HG03095 (cell line): ENCODE data around the gene ATP6V0D1.
A peak's percentile ranks its signal among the peaks of the same experiment; 100 is the strongest.
"Not testable (repeated sequence)": the region's sequence is repeated elsewhere in the genome, so short reads cannot be mapped to it uniquely, and the experiment has no call there.

Experiments
- ATAC-seq: cut with Tn5 transposase; IDR thresholded peaks from one replicate; pipeline ENCODE4 v1.9.1; 2021; ENCODE audit warnings: moderate library complexity; ENCODE audit not compliant: unreplicated experiment

ATP6V0D1 gene

DNA sequence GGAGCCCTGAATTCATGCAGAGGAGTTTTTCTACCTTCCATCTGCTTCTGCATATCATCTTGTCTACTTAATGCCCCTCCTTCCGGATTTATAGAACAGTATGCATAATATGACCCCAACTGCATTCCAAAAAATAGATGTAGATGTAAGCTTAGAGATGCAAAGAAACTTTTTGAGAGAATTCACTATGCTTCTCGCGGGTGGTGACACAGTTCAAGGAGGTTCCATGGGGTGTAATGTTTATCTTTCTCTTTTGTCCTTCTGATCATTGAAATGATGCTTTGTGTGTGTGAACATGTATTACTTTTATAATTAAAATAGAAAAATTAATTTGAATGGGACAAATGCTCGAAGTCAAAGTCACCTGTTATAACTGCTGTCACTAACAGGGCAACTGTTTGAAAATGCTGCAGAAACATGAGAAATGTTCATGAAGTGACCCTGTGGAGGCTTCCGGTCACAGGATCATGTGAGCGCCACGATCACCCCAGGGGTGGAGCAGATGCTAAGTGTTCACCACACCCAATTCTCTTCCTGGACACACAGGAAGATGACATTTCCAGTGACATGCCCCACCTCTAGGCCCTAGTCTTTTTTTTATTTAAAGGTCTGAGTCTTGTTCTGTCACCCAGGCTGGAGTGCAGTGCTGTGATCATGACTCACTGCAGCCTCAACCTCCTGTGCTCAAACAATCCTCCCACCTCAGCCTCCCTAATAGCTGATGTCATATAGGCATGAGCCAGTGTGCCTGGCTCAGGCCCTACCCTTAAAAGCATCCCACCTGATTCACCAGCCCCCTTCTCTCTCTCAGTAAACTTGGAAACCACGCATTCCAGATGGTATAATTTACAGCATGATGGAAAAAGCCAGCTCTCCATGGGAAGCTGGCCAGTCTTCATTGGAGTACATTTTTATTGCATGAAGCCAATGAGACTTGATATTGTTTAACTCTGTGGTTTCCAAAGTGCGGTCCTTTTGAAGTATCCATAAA is 23.4 kb upstream of the ATP6V0D1 start:
- peak; percentile 60 for ATAC-seq

DNA sequence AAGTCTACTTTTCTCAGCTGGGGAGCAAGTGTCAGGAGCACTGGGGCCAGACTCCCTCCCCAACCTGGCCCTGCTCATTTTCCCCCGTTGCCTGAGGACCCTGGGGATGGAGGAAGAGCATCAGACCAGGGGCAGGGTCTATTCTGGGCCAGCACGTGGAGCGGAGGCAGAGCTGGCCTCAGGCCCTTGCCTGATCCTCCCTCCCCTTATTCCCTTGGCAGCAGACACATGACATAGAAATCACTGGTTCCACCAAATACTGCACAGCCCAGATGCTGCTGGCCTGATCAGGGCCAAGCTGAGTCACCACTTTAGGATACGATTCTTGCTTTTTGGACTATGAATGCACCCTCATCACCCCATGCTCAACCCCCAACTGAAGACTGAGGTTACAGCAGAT is 18.1 kb upstream of the ATP6V0D1 start:
- no peak for ATAC-seq

DNA sequence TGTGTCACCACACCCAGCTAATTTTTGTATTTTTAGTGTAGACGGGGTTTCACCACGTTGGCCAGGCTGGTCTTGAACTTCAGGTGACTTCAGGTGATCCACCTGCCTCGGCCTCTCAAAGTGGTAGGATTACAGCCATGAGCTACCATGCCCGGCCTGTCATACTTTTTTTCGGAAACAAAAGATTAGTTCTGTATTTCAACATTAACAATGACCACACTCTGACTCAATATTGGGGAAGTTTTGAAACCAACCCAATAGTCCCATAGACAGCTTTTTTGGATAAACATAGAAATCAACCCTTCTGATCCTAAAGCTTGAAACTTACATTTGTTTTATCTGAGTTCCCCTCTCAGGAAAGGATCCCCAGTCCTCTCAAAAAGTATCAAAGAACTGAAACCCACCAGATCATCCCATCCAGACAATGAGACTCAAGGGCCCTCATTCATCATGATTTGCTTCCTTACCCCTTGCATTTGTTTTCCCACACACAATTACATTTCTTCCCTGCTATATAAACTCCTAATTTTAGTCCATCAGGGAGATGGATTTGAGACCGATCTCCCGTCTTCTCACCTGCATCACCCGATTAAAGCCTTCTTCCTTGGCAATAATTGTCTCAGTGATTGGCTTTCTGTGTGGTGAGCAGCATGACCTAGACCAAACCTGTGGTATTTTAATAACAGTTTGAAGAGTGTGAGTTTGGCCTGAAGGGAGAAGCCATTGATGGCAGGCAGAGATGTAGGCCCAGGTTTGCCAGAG is 9.6 kb upstream of the ATP6V0D1 start:
- ATAC-seq: no peak

DNA sequence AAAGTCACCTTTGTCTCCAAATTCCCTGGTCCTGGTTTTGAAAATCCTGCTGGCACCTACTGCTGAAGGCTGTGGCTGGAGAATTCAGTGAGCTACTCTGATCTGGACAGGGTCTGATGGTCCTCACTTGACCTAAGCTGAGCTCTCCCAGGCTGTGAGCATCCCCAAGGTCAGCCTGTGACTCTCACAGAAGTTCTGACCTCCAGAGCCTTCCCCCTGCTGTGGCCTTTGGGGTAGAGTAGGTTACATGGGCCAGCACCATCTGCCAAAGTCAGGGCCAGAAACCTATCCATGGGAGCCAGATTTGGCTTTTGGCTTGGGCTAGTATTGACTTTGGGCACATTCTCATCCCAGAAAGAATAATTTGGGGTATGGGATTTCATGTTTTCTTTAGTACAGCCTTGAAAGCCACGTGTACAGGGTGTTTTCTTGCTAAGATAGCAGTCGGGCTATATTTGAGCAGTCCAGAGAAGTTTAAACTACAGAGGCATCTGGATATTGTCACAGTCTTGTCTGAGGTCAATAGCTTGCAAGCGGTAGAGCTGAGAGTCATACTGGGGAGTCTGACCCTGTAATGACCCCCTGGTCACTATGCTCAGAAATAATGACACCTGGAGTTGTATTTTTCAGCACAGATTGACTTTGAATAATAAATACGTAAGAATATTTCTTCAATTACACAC is 8.6 kb upstream of the ATP6V0D1 start:
- ATAC-seq: no peak

DNA sequence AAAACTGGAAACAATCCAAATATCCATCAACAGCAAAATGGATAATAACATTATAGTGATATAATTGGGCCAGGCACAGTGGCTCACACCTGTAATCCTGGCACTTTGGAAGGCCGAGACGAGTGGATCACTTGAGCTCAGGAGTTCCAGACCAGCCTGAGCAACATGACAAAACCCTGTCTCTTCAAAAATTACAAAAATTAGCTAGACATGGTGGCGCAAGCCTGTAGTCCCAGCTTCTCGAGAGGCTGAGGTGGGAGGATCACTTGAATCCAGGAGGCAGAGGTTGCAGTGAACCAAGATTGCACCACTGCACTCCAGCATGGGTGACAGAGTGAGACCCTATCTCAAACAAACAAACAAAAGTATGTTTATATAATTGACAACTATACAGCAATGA is 6.6 kb upstream of the ATP6V0D1 start:
- not testable (repeated sequence) for ATAC-seq

DNA sequence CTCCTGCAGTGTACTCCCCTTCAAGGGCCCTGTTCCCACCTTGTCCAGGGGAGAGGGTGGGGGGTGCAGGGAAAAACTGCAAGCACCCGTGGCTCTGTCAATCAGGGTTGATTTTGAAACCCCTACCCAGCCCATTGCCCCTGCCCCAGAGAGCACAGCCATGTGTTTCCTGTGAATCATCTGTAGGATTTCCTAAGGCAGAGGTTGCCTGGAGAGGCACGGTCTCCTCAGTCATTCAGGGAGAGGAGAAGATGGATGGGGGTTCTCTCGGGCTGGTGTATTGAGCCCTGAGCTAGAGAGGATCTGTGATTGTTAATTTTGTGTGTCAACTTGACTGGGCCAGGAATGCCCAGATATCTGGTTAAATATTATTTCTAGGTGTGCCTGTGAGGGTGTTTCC is 5.8 kb upstream of the ATP6V0D1 start:
- ATAC-seq: no peak

DNA sequence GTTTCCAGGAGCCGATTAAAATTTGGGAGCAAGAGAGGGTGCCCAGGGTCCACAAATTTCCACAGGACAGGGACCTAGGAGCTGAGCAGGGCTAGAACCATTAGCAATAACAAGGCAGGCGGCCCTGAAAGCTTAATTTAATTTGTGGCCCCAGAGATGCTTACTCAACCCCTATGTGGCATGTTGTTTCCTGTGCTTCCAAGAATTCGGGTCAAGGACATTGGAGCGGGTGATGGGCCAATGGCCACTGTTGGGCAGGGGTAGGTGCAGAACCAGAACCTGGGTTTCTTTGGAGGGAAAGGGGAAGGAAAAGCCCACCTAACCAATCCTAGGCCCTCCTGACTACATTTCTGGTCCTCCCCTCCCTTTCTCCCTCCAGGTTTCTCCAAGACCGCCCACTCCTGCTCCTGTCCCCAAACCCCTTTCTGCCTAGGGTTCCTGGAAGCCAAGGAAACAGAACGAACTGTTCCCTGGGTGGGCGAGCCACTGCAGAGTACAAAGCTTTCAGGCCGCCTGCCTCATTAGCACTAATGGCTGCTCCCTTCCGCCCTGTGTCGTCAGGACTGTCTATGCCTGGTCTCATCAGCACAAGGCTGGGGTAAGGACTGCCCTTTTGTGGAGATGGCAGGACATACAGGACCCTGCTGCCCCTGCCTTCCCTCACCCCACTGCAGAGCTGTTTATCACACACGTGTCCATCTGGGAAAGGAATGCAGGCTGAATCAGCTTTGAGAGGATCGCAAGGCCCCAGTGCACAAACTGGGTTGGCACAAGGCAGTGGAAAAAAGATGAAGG is 3.0 kb upstream of the ATP6V0D1 start:
- ATAC-seq: no peak

DNA sequence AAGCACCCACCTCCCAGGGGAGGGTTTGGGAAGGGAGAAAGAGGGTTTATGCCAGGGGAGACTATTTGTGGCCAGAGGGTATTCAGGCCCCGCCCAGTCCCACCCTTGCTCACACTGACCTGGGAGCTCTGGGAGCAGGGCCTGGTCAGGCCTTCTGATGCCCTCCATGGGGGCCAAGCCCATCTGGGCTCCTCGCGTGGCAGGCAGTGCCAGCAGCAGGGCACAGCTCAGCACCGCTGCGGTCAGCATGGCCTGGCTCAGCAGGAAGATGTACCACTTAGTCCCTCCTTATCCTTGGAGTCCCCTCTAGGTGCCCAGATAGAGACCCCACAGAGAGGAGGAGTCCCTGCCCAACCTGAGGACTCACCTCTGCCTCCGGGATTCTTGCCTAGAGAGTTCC is 2.2 kb upstream of the ATP6V0D1 start, which contains the start of gene AGRP:
TSS of gene AGRP (minus strand) at position 398 of the 400 bp plus-strand sequence. CDS start at position 249, 149 bp downstream.
- ATAC-seq: no peak

DNA sequence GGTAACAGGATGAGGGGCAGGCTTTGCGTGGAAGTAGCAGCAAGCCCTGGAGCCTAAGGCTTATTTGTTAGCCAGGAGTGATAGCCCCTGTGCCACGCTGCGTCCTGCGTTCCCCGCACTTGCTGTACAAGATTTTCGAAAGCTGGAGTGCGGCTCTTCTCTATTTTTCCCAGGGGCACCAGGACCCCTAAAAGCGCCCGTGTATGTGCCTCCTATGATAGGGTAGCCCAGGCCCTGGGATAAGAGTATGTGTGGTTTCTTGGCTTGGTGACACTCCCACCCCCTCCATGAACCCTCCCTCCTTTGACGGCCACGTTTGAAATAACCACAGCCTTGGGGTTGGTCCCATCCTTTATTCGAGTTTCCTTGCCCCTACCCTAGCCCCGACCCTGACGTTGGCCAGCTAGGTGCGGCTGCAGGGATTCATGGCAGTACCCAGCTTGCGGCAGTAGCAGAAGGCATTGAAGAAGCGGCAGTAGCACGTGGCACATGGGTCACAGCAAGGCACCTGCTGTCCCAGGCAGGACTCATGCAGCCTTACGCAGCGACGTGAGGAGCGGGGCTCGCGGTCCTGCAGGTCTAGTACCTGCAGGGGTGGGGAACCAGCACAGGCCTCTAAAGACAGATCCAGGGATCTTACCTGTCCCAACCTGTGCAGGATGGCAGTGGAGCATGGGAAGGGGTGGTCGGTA is 1.4 kb upstream of the ATP6V0D1 start:
- ATAC-seq: no peak

DNA sequence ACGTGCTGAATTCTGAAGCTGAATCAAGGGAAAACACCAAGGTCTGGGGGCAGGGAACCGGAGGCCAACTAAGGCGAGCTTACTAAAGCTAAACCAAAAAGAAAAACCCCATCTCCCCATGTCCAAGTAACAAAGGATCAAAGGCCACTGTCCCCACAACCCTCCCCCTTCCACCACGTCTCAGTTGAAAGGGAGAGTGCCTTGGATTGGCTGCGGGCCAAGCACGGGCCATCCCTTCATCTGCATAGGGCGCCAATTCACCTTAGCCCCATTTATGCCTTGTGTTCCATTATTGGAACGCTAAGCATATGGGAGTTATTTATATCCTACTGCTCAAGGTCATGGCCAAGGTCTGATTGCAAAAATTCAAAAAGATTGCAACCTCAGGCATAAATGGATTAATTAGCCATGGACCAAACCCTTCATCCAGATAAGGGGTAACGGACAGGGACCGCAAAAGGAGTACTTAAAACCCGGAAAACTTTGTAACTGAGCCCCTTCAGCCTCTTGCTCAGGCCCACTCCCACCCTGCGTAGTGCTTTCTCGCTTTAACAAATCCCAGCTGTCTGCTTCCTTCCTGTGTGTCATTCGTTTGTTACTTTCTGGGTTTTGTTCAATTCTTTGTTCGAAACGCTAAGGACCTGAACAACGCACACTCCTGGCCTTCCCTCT is 740 bp upstream of the ATP6V0D1 start:
- ATAC-seq: no peak

DNA sequence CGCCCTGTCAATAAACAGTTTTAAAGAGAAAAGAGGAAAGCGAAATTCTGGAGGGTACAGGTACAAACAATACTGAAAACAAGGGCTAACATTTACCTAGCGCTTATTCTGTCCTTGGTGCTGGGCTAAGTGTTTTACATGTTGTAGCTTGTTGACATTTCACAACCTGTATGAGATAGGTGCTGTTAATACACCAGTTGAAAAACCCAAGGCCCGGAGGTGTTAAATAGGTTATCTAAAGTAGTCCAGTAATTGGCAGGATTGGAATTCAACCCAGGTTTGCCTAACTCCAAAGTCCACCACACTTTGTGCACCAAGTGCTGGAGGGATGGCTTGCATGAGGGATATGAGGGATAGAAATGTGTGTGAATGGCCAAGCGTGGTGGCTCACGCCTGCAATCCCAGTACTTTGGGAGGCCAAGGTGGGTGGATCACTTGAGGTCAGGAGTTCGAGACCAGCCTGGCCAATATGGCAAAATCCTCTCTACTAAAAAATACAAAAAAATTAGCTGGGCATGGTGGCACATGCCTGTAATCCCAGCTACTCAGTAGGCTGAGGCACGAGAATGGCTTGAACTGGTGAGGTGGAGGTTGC is 2.9 kb downstream of the ATP6V0D1 start:
- ATAC-seq: no peak

DNA sequence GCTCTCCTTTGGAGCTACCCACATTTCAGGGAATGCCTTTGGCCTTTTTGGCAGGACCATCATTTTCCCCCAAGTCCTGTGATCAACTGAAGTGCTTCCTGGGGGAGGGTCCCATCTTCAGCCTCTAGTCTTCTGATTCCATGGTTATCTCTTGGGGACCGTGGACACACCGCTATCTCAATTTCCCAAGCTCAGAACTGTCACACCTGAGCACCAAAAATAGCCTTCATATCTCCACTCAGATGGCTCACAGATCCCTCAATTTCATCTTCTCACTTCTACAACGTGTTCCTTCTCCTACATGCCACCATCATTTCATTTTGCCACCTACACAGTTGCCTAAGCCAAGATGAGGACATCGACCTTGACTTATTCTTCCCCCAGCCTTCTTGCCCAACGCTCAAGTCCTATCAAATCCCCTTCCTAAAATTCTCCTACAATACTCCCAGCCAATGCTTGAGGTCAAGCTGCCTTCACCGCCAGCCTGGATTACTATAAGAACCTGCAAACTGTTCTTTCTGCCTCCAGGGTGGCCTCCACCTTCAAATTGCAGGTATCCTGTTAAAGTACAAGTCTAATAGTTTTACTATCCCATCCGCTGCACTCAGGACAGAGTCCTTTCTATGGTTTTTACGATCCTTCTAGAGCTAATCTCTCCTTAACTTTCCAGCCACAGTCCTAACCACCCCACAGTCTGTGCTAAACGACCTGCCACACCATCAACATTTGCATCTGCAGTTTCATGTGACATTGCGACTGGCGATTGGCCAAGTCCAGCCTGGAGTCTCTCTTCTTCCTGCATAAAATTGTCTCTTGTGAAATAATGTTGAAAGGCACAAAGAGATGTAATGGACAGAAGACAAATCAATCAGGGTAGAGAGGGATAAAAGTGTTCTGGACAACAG is 6.2 kb downstream of the ATP6V0D1 start:
- no peak for ATAC-seq

DNA sequence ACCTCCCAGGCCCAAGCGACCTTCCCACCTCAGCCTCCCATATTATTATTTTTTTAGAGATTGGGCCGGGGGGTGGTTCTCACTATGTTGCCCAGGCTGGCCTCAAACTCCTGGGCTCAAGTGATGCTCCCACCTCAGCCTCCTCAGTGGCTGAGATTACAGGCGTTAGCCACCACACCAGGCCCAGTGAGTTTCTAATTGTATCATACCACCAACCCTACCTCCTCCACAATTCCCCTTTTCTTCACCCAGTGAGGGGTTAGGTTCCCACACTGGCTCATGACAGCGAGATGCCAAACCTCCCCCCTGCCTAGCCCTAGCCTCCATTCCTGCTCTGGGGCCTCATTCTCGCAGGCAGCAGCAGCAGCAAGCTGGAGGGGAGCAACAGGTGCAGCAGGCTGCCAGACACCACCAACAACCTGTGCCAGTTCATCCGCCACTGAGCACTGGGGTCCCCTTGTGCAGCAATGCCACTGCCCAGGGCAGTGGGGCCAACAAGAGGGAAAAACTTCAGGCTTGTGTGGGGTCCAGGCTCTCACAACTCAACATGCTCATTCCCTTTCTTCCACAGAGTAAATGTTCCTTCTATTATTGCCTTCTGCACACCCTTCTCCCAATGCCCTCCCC is 9.1 kb downstream of the ATP6V0D1 start:
- no peak for ATAC-seq

DNA sequence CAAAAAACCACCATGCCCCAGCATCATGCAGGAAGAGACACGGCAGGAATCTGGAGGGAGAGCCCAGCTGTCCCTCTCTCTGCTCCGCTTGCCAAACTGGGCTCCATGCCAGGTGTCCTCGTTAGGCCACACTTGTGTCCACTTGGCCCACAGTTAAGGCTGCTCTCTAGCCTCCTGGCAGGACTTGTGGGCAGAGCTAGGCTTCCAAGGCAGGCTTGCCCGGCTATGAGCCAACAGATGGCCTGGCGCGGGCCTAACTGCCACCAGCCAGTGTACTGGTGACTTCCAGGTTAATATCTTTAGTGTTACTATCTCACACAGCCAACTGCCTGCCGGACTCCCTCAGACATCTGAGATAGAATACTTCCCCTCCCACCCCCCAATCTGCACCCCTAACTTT is 10.6 kb downstream of the ATP6V0D1 start:
- ATAC-seq: no peak

DNA sequence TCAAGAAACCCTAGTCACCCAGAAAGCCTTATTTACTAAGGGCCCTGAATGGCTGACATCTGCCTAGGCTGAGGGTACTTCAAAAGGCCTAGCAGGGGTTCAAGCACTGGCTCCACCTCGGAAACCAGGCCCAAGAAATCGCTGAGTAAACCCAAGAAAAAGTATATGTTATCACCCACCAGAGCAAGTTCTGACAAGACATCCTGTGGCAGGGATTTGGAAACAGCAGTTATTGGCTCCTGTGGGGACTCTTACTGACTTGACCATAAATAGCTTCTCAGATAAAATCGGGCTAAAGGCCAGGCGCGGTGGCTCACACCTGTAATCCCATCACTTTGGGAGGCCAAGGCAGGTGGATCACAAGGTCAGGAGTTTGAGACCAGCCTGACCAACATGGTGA is 12.2 kb downstream of the ATP6V0D1 start:
- ATAC-seq: no peak

DNA sequence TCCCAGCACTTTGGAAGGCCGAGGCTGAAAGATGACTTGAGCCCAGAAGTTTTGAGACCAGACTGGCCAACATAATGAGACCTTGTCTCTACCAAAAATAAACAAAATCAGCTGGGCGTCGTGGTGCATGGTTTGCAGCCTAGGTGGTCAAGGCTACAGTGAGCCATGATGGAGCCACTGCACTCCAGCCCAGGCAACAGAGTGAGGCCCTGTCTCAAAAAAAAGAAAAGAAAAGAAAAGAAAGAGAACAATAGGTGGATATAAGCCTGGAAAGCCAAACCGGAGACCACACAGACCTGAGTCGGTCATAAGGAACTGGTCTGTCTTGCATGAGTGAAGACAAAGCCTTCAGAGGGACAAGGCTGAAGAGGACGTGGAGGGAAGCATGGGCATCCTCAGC is 14.4 kb downstream of the ATP6V0D1 start:
- no peak for ATAC-seq

DNA sequence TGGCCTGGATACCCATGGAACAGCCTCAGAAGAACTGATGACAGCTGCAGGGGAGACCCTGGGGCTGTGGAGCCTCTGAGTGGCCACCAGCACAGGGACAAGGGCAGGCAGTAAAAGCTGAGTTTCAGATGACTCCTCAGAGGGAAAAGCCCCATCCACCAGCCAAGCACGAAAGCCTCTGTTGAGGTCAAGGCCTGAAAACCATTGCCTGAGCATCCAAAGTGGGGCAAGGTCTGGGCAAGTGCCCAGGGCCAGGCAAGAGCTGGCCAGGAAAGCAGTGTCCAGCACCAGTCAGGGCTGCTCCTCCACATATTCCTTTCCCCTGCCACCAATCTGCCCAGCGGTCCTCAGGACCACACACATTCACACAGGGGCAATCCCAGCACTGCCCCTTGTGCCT is 16.4 kb downstream of the ATP6V0D1 start:
- no peak for ATAC-seq

DNA sequence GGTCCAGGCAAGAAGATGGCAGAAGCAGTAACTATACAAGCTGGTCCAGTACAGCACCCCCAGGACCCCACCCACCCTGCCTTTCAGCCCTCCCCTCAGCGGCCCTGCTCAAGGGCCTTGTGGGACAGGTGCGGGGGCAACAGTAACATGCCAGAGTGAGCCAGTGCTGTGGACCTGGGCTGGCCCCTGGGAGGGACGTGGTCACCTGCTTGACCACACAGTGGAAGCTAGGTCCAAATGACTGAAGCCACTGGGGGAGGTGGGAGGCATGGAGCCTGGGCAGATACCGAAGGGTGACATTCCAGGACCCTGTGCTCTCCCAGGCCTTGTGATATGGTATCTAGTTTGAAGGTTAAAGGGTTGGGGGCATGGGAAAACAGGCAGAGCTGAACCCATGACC is 17.3 kb downstream of the ATP6V0D1 start:
- ATAC-seq: no peak
